ENCODE measurements around the gene MYO5B.
"Not testable (repeated sequence)": the region's sequence is repeated elsewhere in the genome, so short reads cannot be mapped to it uniquely, and the experiment has no call there.

The MYO5B gene

DNA sequence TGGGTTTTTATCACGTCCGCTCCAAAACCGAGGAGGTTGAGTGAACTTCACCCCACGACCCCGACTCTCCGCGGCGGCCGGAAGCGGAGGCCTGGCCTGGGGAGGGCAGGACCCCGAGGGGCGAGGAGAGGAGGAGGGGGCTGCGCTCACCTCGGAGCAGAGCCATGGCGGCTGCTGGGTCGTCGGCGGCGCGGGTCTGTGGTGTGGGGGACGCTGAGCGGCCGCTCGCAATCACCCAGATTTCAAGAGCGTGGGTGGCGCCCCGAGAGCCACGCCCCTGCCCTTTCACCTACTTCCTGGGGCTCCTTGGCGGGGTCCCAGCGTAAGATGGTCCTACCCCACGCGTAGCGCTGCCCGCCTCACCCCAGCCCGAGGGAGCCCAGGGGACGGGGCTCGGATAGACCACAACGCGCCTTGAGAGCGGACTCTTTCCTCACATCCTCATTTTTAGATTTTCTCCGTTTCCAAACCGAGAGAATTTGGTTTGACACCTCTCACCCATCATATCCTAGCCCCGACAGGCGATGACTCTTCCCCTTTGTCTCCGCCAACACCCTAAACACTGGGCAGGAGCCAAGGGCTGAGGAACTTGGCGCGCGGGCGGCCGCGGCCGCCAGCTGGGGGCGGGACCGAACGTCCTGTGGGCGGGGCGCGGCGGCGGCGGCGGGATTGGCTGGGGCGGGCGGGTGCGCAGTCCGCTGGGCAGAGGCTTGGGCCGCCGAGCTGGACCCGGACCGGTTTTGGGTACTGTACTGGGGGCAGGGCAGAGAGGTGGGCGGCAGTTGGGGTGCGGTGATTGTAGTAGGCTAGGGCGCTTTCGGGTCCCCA, 381.4 kb downstream of the MYO5B start, which contains the start of gene ACAA2:
Gene ACAA2, minus strand, starts transcription at position 215 of the 828 bp plus-strand sequence. Its CDS starts 49 bp downstream, at position 166.
- DNase-seq = peak; percentile 39

DNA sequence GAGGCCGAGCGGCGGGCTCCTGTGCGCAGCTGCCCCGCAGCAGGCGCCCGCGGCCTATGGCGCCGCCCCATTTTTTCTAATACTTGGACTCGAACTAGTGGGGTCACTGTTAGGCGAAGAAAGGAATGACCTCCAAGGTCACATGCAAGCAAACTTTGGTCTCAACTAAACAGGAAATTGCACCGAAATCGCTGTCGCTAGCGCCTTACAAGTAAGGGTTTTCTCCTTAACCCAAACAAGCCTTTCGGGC, 382.0 kb downstream of the MYO5B start:
- DNase-seq = no peak

DNA sequence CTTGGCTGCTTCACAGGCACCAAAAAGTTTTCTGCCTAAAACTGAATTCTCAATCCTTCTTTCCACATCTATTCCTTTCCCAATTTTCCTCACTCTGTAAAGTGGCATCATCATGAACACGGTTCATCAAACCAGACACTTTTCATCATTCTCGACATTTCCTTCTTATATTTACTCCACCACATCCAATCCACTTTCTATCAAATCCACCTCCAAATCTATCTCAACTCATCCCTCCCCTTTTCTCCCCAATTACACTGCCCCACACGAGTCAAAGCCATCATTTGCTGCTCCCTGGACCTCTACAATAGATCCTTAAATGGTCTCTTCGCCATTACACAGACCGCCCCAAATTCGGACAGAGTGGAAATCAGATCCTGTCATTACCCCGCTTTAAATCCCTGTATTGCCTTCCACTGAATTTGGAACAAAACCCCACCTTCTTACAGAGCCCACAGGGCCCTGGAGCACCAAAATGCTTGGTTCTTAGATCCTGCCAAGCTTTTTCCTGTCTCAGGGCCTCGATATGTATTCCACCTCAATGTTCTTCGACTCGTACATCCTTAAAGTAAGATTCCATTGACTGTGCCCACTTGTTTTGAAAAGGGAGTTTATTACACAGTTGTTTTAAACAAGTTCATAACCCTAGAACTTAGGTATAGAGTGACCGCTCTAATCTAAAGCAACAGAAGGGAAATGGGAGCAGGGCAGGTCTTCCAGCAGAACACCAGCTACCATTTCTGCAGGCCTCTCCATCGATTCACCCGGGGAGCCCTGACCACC, 382.5 kb downstream of the MYO5B start:
- DNase-seq = no peak

DNA sequence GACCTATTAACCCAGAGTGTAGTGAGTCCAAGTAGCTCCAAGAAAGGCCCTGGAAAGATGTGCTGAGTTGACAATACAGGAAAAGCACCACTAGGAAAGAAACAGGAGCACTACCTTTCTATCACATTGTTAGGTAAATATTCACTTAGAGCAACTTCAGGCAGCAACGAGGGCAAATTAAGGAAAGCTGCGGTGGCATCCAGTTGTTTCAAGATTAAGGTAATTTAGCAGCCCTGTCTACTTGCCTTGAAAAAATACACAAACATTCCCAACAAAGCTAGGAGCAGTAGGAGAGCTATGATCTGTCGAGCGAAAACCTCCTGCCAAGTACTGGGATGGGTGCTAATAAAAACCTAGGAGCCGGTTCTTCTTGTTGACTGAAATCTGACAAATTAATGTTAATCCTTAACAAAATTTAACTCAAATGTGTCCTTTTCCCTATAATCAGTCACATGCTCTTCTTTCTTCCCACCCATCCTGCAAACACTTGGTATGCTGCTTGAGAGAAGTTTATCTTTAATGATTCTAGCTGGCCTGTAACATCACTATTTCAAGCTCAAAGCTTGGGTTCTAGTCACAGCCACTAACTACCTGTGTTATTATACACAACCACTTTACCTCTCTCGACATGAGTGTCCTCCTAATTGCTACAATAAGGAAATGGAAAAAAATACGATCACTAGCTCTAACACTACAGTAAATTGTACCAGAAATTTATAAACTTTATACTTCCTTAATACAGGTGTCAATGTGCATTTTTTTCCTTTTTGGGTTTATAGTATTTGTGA, 383.6 kb downstream of the MYO5B start:
- DNase-seq = no peak

DNA sequence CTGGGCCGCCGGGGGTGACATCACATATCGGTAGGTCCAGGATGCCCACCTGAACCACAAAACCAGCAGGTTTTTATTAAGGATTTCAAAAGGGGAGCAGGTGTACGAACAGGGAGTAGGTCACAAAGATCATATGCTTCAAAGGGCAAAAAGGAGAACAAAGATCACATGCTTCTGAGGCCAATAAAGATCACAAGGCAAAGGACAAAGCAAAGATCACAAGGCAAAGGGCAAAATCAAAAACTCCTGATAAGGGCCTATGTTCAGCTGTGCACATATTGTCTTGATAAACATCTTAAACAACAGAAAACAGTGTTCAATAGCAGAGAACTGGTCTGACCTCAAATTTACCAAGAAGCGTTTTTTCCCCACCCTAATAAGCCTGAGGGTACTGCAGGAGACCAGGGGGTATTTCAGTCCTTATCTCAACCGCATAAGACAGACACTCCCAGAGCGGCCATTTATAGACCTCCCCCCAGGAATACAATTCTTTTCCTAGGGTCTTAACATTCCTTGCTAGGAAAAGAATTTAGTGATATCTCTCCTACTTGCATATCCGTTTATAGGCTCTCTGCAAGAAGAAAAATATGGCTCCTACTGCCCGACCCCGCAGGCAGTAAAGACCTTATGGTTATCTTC, 386.3 kb downstream of the MYO5B start:
- DNase-seq = not testable (repeated sequence)

DNA sequence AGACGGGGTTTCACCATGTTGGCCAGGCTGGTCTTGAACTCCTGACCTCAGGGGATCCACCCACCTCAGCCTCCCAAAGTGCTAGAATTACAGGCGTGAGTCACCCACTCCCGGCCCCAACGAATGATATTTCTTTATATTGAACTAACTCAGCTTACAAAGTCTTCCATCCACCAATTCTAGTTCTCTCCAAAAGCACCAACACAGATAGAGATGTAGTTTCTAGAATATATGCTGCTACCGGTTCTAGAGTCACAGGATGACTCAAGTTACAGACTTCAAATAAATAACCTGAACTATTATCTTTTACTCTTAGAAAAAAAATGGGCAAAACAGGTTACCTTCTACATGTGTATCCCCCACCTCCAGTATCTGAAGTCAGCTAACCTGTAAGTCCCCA, 390.9 kb downstream of the MYO5B start:
- DNase-seq = no peak

DNA sequence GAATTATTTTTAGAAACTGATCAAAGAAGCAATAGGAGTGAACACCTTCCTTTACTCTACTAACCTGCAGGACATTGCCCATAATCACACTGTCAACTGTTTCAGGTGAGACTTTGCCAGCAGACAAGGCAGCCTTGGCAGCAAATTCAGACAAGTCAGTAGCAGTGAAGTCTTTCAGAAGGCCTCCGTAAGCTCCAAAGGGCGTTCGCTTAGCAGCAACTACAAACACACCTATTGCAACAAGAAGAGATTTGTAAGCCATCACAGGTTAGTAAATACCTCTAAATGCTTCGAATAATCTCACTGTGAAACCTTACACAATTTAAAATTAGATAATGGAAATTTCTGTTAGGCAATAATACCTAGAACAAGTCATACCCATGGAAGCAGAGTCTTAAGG, 392.3 kb downstream of the MYO5B start:
- DNase-seq = no peak

DNA sequence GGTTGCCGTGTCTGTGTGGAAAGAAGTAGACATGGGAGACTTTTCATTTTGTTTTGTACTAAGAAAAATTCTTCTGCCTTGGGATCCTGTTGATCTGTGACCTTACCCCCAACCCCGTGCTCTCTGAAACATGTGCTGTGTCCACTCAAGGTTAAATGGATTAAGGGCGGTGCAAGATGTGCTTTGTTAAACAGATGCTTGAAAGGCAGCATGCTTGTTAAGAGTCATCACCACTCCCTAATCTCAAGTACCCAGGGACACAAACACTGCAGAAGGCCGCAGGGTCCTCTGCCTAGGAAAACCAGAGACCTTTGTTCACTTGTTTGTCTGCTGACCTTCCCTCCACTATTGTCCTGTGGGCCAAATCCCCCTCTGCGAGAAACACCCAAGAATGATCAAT, 394.5 kb downstream of the MYO5B start:
- not testable (repeated sequence) for DNase-seq

DNA sequence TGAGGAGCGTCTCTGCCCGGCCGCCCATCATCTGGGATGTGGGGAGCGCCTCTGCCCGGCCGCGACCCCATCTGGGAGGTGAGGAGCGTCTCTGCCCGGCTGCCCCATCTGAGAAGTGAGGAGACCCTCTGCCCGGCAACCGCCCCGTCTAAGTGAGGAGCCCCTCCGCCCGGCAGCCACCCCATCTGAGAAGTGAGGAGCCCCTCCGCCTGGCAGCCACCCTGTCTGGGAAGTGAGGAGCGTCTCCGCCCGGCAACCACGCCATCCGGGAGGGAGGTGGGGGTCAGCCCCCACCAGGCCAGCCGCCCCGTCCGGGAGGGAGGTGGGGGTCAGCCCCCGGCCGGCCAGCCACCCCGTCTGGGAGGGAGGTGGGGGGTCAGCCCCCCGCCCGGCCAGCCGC, 395.1 kb downstream of the MYO5B start:
- not testable (repeated sequence) for DNase-seq

DNA sequence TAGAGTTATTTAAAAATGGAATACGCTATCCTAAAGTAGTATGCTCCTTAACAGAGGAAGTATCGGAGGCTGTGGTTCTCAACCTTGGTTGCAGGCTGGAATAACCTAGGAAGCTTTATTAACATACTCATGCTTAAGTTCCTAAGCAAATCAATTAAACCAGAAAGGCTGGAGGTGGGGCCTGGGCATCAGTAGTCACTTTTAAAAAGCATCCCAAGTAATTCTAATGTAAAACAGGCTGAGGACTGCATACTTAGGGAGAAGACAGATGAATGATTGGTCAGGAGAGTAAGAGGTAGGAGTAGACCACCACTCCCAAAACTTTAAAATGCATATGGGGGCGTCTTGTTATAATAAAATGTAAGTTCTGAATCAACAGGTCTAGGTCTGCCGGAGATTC, 396.9 kb downstream of the MYO5B start:
- DNase-seq = no peak

DNA sequence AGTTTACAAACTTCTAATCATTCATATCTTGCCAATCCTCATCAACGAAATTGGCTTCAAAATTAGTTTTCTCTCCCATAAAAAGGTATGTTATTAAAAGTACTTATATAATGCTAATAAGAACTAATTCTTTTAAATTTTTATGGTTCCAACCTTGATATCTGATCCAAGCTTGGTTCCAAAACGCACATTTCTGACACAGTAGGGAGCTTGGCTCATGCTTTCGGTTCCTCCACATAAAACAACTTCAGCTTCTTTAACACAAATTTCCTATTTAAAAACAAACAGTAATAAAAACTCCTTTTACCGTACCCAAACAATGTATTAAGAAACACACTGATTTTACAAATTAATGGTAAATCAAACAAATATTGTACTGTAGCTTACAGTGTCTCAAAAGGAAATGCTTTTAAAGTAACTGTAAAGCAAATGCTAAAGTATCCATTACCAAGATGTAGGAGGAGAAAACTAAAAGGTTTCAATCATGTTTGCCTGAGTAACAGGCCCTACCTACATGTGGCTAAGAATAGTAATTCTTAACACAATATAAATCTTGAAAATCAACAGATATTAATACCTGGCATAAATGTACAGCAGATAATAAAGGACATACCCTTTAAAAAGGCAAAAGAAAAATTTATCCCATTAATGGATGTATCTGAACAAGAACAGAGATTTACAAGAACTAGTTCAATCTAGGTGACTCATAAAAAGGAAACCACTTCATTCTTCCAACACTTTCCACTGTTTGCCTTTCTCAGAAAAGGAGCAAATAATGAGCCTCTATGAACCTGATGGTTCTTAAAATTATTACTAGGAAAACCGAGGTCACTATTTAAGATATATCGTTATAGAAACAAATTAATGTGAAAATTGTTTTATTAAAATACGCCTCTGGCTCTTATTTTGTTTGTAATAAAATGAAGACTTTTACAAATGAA, 399.1 kb downstream of the MYO5B start:
- DNase-seq = no peak

DNA sequence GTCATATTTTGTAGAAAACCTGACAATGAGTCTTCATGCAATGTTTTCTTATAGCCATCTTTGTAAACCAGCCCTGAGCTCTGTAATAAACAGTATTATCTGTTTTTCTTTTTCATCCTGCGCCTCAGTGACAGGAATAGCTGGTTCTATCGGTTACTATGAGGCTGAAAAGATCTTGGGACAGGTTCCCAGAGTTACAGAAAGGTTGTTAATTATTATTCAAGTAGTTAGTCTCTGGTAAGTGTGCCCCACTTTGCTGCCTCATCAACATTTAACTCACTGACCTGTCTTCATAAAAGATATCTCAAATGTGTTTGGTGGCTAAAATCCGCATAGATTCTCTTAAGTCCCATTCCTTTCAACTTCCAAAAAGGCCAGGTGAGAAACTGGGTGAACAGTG, 400.2 kb downstream of the MYO5B start:
- no peak for DNase-seq

DNA sequence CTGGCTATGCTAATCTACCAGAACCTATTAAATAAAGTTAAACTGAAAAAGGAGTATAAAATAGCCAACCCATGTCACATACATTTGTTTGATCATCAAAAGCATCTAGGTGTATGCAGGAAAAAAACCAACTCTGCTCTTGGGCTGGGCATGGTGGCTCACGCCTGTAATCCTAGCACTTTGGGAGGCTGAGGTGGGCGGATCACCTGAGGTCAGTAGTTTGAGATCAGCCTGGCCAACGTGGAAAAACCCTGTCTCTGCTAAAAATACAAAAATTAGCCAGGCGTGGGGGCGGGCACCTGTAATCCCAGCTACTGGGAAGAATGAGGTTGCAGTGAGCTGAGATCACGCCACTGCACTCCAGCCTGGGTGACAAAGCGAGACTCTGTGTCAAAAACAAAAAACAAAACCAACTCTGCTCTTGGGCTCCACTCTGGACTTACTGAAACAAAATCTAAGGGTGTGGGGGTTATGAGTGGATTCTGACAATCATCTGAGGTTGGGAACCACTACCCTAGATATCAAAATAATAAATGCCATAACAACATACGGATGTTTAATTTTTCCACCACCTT, 405.3 kb downstream of the MYO5B start:
- not testable (repeated sequence) for DNase-seq

DNA sequence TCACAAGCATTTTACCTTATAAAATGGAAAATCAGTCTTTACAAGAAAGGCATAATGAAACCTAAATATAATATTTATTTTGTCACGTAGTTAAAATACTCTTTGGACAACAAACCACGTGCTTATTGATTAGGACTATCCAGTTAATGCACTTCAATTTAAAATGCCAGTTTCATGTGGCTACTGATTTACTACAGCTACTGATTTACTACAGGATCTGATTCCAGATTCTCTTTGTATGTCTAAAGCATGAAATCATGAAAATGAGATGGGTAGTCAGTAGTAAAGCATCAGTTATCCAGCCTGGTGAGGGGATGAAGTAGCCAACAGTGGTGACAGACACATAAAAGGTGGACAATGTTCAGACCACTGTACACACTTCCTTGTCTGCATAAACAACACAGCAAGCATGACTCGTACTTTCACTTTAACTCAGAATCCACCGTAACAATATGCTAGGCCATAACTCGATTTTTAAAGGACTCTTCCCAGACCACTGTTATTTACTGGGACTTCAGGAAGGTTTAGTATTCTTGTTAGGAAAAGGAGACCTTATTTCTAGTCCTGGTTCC, 406.5 kb downstream of the MYO5B start:
- DNase-seq = no peak

DNA sequence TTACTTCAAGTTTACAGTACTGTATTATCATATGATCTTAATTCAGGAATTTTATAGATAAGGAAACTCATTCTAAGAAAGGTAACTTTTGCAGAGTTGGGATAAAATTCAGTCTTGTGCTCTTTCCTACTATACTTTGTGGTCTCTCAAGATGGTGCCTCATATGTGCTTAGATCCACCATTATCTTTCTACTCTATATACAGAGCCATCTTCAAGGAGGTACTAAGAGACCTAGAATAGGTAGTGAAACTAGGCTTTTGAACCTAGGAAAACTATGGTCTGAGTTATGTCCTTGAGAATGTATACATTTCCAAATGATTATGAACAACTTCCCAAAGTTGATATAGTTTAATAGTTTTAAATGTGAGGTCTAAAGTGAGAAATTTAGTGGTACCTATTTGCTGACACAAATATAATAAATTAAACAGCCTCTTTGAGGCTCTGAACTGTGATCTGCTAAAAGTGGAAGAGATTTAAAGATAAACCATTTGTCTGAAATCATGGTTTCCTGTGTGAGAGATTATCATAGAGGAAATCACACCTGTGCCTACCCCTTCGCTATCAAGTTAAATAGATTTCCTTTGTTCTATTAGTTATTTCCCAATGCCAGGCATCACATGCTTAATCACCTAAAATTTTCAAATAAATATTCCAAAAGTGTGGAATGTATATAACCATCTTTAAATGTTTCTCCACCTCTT, 408.8 kb downstream of the MYO5B start:
- DNase-seq = no peak

DNA sequence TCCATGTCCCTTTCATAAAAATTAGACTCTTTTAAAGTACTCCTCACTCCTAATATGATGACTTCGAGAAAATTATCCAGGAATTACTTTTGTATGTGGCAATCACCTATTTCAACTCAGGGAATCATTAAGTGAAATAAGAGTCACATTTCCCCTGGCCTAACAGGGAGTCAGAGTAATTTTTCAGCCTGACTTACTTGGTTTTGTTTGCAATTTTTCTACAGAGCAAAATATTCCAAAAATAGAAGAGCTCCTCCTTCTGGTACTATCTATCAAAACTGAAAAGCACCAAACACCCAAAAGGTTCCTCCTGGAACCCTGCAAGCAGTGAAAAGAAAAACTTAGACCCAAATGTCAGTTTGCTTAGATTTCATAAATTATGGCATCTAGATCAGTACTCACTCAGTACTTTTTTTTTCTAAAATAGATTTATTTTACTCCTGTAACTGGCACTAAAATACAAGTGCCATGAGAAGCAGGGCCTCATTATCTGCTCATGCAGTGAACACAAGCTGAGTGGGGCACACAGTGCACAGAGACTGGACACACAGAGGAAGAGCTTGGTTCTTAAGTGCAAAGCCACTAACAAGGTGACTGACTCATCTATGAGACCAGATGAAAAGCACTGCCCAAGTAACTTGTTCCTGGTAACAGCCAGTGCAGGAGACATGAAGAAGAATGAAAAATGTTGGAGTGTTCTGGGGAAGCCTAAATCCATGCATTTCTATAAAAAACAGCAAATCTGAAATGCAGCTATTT, 410.3 kb downstream of the MYO5B start:
- no peak for DNase-seq

DNA sequence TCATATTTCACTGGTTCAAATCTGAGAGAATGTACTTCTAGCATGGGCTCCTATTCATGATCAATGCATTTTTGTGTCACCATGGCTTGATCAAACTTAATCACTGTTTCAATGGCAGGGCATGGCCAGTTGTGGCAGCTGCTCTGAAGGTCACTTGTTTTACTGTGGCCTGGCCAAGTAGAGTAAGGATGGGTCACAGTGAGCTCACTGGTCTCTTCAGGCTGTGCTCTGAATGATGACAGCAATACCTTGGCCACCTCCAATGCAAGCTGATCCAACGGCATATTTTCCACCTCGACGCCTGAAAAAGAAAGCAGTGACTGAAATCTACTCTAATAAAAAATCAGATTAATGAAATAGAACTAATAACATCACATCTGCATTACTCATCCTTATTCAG, 411.3 kb downstream of the MYO5B start:
- DNase-seq = not testable (repeated sequence)

DNA sequence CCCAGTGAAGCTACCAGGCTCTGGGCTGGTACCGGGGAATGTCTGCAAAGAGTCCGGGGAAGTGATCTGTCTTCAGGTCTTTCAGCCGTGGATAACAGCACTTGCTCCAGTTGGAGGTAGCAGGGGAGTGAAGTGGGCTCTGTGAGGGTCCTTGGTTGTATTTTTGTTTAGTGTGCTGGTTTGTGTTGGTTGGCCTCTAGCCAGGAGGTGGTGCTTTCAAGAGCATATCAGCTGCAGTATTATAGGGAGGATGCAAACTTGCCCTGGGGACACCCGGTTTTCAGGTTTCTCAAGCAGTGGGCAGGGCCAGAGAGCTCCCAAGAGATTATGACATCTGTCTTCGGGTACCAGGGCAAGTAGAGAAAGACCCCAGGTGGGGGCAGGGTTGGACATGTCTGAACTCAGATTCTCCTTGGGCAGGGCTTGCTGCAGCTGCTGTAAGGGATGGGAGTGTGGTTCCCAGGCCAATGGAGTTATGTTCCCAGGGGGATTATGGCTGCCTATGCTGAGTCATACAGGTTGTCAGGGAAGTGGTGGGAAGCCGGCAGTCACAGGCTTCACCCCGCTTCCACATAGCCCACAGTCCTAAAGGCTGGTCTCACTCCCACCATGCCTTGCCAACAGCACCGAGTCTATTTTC, 416.0 kb downstream of the MYO5B start:
- no peak for DNase-seq

Measured in 8988T (cell line).